SK-N-SH treated with all-trans-retinoic acid at 6 μM for 48 hours (cell line): Measurements from ENCODE around the gene ANO10.

Source experiments
- ATAC-seq: fragments of 200-7000 bp; cut with Tn5 transposase; 3 replicates; pipeline ENCODE4 v1.9.1; 2020; ENCODE audit warnings: mild to moderate bottlenecking, moderate library complexity
- ARNTL ChIP-seq: fragments of 450-650 bp; formaldehyde crosslinking; IDR thresholded peaks from 2 replicates; pipeline ENCODE4 v1.5.0; 2020; ENCODE audit warnings: low read depth, mild to moderate bottlenecking, moderate library complexity, borderline replicate concordance
- CREB5 ChIP-seq: fragments of 250-450 bp; sonication (Bioruptor Pico); IDR thresholded peaks from 2 replicates; pipeline ENCODE4 v1.5.1; 2020; ENCODE audit warnings: low read depth, mild to moderate bottlenecking, moderate library complexity
- CSDC2 ChIP-seq: fragments of 250-450 bp; sonication (Bioruptor Pico); IDR thresholded peaks from 2 replicates; pipeline ENCODE4 v1.5.0; 2020; ENCODE audit warnings: mild to moderate bottlenecking, moderate library complexity
- ESRRG ChIP-seq: fragments of 250-450 bp; sonication (Bioruptor Pico); IDR thresholded peaks from 2 replicates; pipeline ENCODE4 v1.6.1; 2021; ENCODE audit warnings: mild to moderate bottlenecking
- GLIS3 ChIP-seq: fragments of 250-450 bp; sonication (Bioruptor Pico); IDR thresholded peaks from 2 replicates; pipeline ENCODE4 v1.5.0; 2020; ENCODE audit warnings: mild to moderate bottlenecking, moderate library complexity
- ISL1 ChIP-seq: fragments of 250-450 bp; sonication (Bioruptor Pico); IDR thresholded peaks from 2 replicates; pipeline ENCODE4 v2.1.2; 2022; ENCODE audit warnings: mild to moderate bottlenecking, moderate library complexity
- OSR1 ChIP-seq: fragments of 250-450 bp; sonication (Bioruptor Pico); IDR thresholded peaks from 2 replicates; pipeline ENCODE4 v1.8.0; 2022; ENCODE audit warnings: moderate library complexity, mild to moderate bottlenecking, inconsistent platforms
- PATZ1 ChIP-seq: fragments of 250-450 bp; sonication (Bioruptor Pico); IDR thresholded peaks from 2 replicates; pipeline ENCODE4 v1.8.0; 2020; ENCODE audit warnings: mild to moderate bottlenecking, moderate library complexity, borderline replicate concordance
- PPARA ChIP-seq: fragments of 250-450 bp; sonication (Bioruptor Pico); IDR thresholded peaks from 2 replicates; pipeline ENCODE4 v1.5.0; 2020; ENCODE audit warnings: mild to moderate bottlenecking, borderline replicate concordance
- RARB ChIP-seq: fragments of 250-450 bp; sonication (Bioruptor Pico); IDR thresholded peaks from 2 replicates; pipeline ENCODE4 v1.8.0; 2021; ENCODE audit warnings: mild to moderate bottlenecking, moderate library complexity
- SNAI2 ChIP-seq: fragments of 250-450 bp; sonication (Bioruptor Pico); IDR thresholded peaks from 2 replicates; pipeline ENCODE4 v1.5.0; 2020; ENCODE audit warnings: mild to moderate bottlenecking, moderate library complexity
- TCF4 ChIP-seq: fragments of 250-450 bp; sonication (Bioruptor Pico); IDR thresholded peaks from 2 replicates; pipeline ENCODE4 v1.8.0; 2021; ENCODE audit warnings: mild to moderate bottlenecking, moderate library complexity, borderline replicate concordance
- ZFP3 ChIP-seq: fragments of 250-450 bp; sonication (Bioruptor Pico); IDR thresholded peaks from 2 replicates; pipeline ENCODE4 v1.5.0; 2020; ENCODE audit warnings: mild to moderate bottlenecking, moderate library complexity
- ZNF565 ChIP-seq: fragments of 450-650 bp; formaldehyde crosslinking; conservative IDR thresholded peaks from 2 replicates; pipeline ENCODE4 v1.5.0; 2020; ENCODE audit warnings: low read depth, mild to moderate bottlenecking, moderate library complexity
- ZNF8 ChIP-seq: fragments of 450-650 bp; formaldehyde crosslinking; IDR thresholded peaks from 2 replicates; pipeline ENCODE4 v1.5.0; 2020; ENCODE audit warnings: mild to moderate bottlenecking, moderate library complexity
- TF ChIP-seq, protein P1 (sequence below): fragments of 250-450 bp; sonication (Bioruptor Pico); IDR thresholded peaks from 2 replicates; pipeline ENCODE4 v1.8.0; 2021; ENCODE audit warnings: low read depth, mild to moderate bottlenecking, moderate library complexity, borderline replicate concordance
- TF ChIP-seq, protein P2 (sequence below): fragments of 250-450 bp; sonication (Bioruptor Pico); IDR thresholded peaks from 2 replicates; pipeline ENCODE4 v1.5.0; 2020; ENCODE audit warnings: mild to moderate bottlenecking, moderate library complexity

Gene ANO10

GRCh38 chr3:43388175-43388574, 233.6 kb downstream of the ANO10 start:
- TF ChIP-seq SNAI2 (CRISPR knock-in tag) (no peak), ZNF8 (CRISPR knock-in tag) (no peak), RARB (CRISPR knock-in tag) (no peak), ARNTL (CRISPR knock-in tag) (no peak), ESRRG (CRISPR knock-in tag) (no peak), CREB5 (CRISPR knock-in tag) (no peak), PATZ1 (CRISPR knock-in tag) (no peak), PPARA (CRISPR knock-in tag) (no peak)
- TF ChIP-seq, all 23 proteins: peak for 0
- ATAC-seq: no peak

DNA sequence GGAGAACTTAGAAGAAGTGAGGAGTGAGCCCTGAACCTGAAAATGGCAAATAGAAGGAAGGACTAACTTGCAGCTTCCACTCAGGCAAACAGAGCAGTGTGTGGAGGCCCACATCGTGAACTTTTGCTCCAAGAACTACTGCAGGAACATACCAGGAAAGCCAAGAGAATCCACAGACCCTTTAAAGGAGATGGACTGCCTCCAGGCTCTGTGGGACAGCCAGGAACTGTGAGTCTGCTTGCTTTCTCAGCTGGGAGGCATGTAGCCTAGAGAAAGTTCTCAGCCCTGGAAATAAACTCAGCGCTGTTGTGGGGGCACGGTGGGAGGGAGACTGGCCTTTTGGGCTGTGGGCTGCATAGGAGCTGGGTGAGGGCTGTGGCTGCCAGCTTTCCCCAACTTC, 242.5 kb downstream of the ANO10 start:
- ATAC-seq: no peak
- TF ChIP-seq, protein P1, sequence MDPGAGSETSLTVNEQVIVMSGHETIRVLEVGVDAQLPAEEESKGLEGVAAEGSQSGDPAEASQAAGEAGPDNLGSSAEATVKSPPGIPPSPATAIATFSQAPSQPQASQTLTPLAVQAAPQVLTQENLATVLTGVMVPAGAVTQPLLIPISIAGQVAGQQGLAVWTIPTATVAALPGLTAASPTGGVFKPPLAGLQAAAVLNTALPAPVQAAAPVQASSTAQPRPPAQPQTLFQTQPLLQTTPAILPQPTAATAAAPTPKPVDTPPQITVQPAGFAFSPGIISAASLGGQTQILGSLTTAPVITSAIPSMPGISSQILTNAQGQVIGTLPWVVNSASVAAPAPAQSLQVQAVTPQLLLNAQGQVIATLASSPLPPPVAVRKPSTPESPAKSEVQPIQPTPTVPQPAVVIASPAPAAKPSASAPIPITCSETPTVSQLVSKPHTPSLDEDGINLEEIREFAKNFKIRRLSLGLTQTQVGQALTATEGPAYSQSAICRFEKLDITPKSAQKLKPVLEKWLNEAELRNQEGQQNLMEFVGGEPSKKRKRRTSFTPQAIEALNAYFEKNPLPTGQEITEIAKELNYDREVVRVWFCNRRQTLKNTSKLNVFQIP (CRISPR knock-in tag): no peak
- TF ChIP-seq PPARA (CRISPR knock-in tag): no peak

GRCh38 chr3:43378066-43378935, 243.5 kb downstream of the ANO10 start:
- ATAC-seq: peak; percentile 79
- no peak for TF ChIP-seq GLIS3 (CRISPR knock-in tag)

GRCh38 chr3:43373560-43373928, 248.3 kb downstream of the ANO10 start:
- no peak; the same call in 2 of the 3 replicates for ATAC-seq
- TF ChIP-seq ISL1 (CRISPR knock-in tag) (no peak), TCF4 (CRISPR knock-in tag) (no peak), ZNF565 (CRISPR knock-in tag) (no peak), SNAI2 (CRISPR knock-in tag) (no peak), CSDC2 (CRISPR knock-in tag) (no peak), ZFP3 (no peak), GLIS3 (CRISPR knock-in tag) (no peak), OSR1 (CRISPR knock-in tag) (no peak), PATZ1 (CRISPR knock-in tag) (no peak)
- TF ChIP-seq, protein P2, sequence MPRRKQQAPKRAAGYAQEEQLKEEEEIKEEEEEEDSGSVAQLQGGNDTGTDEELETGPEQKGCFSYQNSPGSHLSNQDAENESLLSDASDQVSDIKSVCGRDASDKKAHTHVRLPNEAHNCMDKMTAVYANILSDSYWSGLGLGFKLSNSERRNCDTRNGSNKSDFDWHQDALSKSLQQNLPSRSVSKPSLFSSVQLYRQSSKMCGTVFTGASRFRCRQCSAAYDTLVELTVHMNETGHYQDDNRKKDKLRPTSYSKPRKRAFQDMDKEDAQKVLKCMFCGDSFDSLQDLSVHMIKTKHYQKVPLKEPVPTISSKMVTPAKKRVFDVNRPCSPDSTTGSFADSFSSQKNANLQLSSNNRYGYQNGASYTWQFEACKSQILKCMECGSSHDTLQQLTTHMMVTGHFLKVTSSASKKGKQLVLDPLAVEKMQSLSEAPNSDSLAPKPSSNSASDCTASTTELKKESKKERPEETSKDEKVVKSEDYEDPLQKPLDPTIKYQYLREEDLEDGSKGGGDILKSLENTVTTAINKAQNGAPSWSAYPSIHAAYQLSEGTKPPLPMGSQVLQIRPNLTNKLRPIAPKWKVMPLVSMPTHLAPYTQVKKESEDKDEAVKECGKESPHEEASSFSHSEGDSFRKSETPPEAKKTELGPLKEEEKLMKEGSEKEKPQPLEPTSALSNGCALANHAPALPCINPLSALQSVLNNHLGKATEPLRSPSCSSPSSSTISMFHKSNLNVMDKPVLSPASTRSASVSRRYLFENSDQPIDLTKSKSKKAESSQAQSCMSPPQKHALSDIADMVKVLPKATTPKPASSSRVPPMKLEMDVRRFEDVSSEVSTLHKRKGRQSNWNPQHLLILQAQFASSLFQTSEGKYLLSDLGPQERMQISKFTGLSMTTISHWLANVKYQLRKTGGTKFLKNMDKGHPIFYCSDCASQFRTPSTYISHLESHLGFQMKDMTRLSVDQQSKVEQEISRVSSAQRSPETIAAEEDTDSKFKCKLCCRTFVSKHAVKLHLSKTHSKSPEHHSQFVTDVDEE (CRISPR knock-in tag): no peak
